SK-N-MC (cell line): ENCODE results near the gene MPV17.

Experiments
- EZH2 ChIP-seq: fragments of 200-600 bp; sonication (generic); IDR thresholded peaks from one replicate; pipeline ENCODE4 v1.6.1; 2017; ENCODE audit warnings: antibody characterized with exemption
- POLR2AphosphoS5 ChIP-seq: IDR thresholded peaks from 2 replicates; pipeline ENCODE4 v1.6.1; 2012; ENCODE audit warnings: mild to moderate bottlenecking, low read depth, low read length, borderline replicate concordance

- TF ChIP-seq POLR2AphosphoS5 (no peak), EZH2 (no peak)
Observed at GRCh38 chr2:27264753-27265535, 58.0 kb downstream of the MPV17 start.
